Suppressor macrophage (primary cell): ENCODE data around the gene CUL3.

Experiments
- DNase-seq, 4 experiments: peaks; one replicate each; pipeline ENCODE4 v3.0.0-alpha.2; 2020 to 2022

CUL3 gene

DNA sequence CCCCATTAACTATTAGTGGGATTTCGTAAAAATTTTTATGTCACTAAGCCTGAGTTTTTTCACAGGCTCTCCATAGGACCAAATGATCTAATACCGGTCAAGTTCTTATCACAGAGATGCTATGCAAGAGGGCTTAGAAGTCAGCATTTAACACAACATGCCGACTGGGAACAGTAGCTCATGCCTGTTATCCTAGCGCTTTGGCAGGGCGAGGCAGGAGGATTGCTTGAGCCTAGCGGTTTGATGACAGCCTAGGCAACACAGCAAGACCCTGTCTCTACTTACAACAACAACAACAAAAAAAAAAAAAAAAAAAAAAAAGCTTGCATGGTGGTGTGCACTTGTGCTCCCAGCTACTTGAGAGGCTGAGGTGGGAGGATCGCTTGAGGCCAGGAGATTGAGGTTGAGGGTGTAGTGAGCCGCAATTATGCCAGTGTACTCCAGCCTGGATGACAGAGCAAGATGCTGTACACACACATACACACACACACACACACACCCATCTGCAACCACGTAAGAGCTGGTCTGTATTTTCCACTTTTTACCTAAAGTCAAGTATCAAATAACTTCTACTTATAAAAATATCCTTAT, 115.7 kb downstream of the CUL3 start:
- no peak for DNase-seq

DNA sequence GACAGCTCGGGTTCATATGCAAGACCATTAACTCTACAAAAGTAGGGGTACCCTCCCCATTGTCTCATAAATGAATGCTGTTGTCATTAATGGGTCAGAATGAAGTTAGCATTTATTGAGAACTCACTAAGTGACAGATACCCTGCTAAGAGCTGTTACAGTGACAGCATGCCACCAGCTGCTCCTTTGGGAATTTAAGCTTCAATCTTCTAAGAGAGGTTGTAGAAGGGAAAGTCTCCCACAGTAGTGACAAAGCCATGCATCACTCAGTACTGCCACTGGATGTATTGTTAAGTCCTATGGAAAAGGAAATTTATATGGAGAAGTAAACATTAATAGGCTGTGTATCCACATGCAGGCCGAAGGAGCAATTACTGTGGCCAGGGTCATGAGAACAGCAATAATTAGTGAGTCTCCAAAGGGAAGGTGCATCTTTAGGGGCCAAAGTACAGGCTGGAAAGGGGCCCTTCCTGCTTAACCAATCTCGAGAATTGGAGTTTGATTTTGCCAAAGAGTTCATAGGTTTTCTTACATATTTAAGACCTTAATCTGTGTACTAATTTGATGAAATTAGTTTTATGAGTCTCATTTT, 118.8 kb downstream of the CUL3 start:
- DNase-seq = no peak

DNA sequence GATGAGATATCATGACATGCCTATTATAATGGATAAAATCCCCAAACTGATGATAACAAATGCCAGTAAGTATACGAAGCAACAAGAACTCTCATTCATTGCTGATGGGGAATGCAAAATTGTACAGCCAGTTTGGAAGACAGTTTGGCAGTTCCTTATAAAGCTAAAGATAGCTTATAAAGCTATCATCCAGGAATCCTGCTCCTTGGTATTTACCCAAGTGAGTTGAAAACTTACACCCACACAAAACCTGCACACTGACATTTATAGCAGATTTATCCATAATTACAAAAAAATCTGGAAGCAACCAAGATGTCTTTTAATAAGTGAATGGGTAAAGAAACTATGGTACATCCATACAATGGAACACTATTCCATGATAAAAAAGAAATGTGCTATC, 123.8 kb downstream of the CUL3 start:
- no peak for DNase-seq

DNA sequence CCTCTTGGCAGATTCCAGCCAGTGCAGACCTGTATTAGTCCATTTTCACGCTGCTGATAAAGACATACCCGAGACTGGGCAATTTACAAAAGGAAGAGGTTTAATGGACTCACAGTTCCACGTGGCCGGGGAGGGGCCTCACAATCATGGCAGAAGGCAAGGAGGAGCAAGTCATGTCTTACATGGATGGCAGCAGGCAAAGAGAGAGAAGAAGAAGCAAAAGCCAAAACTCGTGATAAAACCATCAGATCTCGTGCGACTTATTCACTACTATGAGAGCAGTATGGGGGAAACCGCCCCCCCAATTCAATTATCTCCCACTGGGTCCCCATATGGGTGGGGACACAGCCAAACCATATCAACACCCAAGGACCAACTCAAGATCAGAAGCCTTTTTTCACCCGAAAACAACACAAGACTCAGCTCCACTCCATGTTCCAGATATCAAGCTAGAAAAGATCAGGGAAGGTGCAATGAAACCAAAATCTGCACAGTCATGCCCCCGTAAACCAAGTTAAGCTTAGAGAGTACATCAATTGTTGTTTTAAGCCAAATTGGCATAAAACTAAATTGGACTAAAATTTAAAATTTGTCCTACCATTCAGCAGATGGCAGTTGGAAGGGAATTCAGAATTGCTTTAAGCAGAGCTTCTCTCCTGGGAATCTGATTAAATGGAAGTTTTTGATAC, 127.6 kb downstream of the CUL3 start:
- no peak for DNase-seq

DNA sequence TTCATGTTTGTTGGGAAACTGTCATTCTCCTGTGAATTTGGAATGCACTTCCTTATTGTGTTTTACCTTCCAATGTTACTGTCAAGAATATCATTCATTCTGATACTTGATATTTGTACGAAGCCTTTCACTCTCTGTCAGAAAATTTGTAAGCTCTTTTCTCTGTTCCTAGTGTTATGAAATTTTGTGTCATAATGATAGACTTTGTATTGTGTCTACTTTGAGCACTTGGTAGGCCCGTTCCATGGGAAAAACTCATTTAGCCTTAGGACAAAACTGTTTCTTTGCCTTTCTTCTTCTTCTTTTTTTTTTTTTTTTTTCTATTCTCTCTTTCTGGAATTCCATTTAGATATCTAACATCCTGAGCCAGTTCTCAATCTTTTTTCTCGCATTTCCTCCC, 131.3 kb downstream of the CUL3 start:
- DNase-seq = no peak

DNA sequence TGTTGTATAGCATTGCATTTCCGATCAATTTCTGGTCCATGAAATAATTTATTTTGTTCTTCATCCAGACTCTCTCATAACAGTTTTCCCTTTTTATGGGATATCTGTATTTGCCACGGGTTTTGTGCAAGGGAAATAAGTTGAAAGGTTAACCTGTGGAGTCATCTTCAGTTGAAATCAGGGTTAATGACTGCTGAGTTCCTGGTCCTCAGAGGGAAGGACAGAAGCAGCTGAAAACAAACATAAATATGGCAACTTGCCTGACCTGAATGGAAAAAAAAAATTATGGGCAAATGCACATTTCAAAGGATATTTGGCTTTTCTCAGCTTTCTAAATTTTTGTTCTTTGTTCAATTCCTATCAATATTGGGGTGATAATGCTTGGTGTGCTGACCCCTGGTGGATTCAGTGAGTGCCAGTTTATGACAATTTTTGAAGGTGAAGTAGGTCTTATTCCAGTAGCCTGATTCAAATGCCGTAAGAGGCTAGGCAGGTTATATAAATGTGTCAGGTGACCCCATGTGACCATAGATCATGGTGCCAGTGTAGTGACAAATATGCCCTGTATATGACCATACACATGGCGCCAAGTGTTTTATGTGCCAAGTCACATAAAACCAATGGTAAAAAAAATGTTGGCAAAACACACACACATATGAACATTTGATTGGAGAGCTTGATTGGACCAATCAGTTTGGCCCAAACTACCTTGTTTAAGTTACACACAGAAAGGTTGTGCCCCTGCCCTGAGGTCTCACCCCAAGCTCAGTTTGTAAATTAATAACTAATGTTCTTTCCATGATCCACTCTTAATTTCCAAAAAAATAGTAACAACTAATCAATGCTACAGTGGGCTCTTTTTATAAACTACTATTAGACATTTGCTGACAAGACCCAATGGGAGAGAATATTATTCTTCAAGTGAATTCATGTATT, 135.7 kb downstream of the CUL3 start:
- DNase-seq = peak; percentile 41 to 65 (median 50)

DNA sequence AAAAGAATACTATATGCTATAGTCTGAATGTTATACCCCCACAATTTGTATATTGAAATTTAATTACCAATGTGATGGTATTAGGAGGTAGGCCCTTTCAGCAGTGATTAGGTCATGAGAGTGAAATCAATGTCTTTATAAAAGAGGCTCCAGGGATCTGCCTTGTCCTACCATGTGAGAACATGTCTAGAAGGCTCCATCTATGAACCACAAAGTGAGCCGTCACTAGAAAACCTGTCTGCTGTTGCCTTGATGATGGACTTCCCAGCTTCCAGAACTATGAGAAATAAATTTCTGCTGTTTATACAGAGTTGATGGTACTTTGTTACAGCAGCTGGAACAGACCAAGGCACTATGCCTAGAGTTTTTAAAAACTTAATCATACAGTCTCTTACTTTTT, 136.9 kb downstream of the CUL3 start:
- no peak for DNase-seq

DNA sequence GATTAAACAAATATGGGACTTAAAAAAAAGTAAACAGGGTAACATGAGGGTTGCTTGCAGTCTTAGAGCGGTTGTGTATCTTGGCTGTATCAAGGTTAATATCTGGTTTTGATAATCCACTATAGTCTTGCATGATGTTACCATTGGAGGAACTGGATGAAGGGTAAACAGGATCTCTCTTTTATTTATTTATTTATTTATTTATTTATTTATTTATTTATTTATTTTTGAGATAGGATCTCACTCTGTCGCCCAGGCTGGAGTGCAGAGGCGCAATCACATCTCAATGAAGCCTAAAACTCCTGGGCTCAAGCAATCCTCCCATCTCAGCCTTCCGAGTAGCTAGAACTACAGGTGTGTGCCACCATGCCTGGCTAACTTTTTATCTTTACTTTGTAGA, 140.4 kb downstream of the CUL3 start:
- no peak for DNase-seq

DNA sequence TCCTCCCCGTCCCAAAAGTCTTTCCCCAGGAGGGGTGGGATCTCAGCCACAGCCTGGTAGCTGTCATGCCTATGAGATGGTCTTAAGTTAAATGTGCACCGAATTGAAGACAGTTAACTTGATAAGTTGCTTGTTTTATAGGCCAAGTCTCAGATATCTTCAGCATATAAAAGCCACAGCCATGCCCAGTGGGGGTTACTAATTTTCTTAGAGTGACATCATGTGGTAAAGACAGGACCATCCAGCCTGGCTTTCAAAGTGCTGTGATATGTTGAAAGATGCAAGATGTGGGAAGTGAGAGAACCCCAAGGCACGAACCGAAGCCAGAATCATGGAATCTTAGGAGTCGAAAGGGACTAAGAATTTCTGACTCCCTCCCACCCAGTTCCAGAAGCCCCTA, 141.1 kb downstream of the CUL3 start:
- peak in 1 of 4 experiments; percentile 17 for DNase-seq

DNA sequence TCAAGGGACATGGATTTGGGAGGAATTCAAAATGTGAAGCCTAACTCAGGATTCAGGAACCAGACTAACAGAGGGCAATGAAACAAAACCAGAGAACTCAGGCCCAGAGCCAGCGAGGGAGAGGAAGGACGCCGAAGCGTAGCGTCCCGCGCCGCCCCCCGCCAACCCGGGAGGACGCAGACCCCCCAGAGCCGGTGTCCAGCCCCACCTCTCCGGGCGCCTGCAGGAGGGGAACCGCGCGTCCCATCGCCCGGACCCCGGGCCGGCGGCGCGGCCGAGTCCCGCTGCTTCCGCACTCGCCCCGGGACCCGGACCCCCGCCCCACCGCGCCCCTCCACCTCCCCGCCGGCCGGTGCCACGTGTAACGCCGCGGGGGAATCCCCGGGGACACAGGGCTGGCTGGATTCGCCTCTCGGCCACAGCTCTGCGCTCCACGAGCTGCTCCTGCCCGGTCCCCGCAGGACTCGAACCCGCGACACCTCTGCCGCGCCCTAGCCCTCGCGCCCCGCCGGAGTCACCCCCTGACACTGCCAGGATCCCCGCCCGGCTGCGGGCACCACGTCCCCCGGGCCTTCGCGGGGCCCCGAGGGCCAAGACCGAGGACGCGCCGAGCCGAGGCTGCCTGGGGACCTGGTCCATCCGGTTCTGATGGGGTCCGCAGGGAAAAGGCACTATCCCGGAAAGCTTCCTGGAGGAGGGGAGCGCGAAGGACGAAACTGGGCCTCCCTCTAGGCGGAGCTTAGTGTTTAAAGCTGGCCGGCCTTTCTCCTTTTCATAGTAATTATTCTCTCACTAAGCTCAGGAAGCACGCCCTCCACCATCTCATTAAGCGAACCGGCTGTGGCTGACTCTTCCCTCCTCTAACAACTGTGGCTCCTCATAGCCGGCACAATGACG, 142.8 kb downstream of the CUL3 start:
- peak; percentile 19 to 34 (median 28) for DNase-seq

DNA sequence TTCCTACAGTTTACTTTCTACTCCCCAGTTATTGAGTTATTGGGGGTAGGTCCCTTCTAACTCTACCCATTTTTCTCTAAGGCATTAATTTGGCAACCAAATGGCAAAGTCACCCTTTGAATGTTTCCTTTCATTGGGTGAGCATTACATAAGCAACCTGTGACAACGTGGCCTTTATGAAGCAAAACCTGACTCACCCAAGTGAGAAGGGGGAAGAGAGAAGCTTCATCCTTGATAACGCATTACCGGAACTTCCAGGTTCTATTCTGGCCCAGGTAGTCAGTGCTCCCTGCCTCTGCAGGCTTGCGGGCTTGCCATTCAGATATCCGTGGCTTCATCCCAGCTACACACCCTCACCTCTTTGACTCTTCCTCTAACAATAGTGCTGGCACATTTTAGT, 144.2 kb downstream of the CUL3 start:
- peak in 3 of 4 experiments; percentile 10 to 38 (median 27) for DNase-seq

DNA sequence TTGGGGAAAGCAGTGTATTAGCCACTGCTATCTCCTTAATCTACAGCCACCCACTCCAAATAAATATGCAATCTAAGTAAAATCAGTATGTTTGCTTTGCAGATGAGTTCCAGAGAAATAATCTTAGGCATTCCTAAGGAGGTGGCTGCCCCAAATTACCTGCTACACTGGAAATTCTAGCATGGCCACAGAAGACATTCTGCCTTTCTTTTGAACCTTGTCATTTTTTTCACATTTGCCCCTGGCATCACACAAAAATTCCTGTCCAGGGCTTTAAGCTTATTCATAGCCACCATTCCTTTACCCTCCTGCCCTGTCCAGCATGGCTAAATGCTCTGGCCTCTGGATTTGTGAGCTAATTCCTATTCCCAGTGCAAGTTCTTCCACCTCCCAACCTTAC, 146.4 kb downstream of the CUL3 start:
- no peak for DNase-seq

DNA sequence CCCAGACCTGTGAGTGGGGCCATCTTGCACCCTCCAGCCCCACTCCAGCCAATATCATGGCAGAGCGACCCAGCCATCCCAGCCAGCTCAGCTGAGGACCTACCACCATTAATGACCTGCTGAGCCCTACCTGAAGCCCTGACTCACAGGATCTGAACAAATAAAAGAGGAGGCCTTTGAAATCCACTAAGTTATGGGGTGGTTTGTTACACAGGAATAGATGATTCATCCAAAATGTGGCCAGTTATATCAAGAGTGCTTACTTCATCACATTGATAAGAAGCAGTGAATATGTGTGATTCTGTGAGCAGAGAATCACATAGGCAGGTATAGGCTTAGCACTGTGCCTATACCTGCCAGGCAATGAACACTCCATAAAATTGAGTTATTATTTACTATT, 148.5 kb downstream of the CUL3 start:
- DNase-seq = no peak

DNA sequence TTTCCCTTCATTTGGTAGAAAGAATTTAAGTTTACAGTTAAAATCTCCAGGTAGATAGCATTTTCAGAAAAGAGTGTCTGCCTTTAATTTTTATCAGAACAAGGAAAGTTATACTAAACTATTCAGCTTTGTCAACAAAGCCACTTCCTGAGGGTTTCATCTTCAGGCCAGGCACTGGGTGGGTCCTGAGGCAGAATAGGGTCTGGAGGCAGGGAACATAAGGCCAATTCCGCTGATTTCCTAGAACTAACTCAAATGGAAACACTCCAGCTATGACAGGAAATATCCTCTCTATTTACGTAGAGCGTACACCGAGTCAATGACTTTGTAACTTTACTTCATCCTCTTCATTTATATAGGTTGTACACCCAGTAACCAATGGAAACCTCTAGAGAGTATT, 150.5 kb downstream of the CUL3 start:
- DNase-seq = no peak

DNA sequence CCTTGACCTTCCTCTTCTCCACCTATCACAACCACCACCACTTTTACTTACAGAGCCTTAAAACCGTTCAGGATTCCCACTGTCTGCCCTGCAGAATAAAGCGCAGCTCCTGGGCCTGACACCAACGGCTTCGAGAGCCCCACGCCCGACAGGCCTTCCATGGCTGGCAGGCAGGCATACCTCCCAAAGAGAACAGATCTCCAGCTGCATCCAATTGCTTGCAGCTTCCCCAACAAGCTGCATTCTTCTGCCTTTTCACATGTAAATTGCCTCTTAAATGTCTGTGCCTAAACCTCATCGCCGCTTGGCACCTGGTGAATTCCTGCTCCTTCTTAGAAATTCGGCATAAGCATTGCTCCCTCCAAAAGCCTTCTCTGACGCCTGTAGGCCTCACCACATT, 151.7 kb downstream of the CUL3 start:
- DNase-seq = no peak

DNA sequence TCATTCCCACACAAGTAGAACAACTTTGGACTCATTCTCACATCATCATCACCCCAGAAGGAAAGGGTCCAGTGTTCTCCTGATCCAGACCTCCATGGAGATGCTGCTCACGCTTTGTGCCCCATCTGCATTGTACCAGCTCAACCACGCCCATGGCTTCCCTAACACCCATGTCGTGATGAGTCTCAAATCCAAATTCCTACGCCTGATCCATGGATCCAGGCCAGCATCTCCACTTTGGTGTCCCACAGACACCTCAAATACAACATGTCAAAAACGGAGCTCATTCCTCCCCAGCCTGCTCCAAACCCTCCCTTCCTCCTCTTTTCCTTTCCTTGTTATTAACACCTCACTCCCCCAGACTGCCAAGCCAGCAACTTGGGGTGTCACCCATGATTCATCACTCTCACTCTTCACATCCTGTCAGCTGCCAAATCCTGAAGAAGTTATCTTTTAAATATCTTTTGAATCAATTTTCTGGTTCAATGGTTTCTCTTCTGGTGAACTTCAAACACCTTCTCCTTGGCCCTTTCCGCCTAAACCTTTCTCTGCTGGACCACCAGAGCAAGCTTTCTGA, 153.1 kb downstream of the CUL3 start:
- DNase-seq = no peak

DNA sequence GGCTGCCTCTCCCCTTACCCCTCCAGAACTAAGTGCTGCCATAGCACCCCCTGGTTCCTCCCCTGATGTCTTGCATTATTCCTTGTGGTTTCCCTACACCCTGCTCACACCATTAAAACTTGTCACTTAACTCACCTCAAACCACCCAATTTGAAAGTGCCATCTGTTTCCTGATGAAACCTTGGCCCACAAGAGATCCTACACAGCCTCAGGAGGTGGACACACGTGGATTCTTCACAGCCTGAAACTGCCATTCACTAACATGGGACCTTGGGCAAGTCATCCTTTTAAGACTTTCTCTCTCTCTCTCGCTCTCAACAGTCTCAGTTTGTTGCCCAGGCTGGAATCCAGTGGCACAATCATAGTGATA, 155.7 kb downstream of the CUL3 start:
- no peak for DNase-seq

DNA sequence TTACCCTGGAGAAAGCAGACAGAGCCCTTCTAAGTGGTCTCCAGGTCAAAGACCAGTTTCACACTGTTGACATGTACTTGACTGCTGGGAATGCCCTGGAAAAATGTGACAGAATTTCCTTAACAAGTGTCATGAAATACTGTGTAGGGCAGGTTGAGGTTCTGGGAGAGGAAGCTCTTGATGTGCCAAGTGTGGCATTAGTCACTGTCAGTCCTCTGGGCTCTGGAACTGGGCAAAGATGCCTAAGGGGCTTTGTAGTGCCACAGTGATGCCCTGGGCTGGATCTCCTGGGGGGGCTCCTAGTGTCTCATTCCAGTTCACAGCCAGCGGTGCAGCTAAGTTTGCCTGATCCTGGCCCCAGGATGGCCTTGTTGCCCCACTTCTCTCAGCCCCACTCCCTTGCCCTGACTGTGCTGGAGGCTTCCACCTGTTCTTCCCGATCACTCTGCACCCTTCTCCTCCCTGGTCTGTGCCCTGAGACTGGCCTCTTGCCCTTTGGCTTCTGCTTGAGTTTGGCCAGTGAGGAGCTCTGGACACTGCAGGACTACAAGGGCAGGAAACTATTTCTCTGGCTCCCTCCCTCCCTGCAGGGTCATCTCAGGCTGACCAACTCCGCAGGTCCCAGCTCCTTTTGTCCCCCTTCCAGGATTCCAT, 156.2 kb downstream of the CUL3 start:
- DNase-seq = peak in 2 of 4 experiments; percentile 6 to 13

DNA sequence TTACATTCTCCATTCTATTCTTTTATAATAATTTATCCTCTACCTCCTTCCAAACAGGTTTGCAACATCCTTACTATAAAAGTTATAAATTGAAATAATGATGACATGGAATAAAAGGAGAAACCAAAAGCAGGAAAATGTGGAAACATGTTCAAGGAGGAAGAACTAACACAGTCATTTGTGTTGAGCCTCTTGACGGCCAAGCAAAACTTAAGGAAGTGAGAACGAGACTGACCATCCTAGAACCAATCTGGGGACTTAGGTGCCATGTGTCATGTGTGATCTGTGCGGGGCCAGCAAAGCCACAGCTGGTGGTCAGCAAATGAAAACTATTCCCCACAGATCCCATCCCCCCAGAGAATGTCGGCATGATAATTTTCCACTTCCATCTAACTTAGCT, 157.7 kb downstream of the CUL3 start:
- peak in 3 of 4 experiments; percentile 21 to 55 (median 54) for DNase-seq

DNA sequence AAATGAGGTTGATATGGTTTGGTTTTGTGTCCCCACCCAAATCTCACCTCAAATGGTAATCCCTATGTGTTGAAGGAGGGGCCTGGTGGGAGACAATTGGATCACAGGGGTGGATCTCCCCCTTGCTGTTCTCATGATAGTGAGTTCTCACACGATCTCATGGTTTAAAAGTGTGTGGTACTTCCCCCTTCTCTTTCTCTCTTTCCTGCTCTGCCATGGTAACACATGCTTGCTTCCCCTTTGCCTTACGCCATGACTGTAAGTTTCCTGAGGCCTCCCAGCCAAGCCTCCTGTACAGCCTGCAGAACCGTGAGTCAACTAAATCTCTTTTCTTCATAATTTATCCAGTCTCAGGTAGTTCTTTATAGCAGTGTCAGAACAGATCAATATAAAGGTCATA, 158.5 kb downstream of the CUL3 start:
- peak in 3 of 4 experiments; percentile 24 to 46 (median 44) for DNase-seq

DNA sequence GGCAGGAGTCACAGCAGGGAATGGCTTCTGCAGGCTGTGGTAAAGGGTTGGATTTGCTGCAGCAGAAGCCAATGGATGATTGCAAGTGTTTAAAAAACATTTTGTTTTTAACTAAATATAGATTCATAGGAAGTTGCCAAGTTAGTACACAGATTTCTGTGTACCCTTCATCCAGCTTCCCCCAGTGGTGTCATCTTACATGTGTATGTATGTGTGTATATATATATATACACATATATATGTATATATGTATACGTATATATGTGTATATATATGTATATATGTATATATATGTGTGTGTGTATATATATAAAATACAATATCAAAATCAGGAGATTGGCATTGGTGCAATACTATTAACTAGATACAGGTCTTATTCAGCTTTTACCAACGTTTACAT, 164.1 kb downstream of the CUL3 start:
- no peak for DNase-seq
